Measurements from ENCODE around the gene AFMID.

The AFMID gene

DNA sequence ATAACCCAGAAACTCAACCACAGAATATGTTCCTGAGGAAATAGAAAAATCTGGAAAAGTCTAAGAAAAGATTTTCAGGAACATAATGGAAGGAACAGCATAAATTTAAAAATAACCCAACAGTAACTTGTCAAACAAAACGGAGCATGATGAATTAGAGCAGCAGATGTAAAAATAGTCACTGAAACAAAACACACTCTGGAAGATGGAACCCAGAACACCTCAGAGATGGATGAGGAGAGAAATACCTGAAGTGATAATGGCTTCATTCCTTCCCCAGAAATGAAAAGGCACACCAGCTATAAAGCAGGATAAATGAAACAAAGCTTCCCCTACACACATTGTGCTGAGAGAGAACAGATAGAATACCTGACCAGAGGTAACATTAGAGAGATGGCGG, 6.7 kb upstream of the AFMID start:
- DNase-seq = no peak

DNA sequence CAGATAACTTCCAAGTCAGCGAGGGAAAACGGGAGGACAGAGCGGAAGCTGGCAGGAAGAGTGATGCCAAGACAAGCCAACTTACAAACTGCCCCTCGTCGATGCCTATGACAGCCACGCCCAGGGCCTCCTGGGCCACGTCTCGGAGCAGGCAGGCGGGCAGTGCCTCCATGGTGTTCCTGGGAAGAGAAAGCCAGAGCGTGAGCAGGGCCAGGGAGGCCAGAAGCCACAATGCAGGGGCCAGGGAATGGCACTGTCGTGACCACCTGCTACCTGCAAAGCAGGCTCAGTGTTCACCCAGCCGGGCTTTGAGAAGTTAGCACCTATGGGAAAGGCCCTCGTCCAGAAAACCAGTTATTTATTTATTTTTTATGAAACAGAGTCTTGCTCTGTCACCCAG, 4.7 kb upstream of the AFMID start:
- DNase-seq = no peak

DNA sequence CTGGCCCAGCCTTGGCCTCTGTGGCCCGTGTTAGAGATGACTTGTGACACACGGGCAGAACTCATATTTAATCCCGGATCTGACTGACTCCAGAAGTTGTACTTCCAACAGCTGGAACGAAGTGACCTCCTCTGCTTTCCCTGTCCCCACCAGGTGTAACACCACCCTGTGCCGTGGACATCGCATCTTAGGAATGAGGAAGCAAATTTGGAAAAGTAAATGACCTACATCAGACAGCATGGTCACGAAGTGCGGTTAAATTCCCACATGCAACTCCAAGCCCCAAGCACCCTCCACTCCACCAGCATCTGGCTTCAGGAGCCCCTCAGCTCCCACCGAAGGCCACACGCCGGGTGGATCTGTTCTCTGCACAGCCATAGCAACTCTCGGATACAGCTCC, 3.2 kb upstream of the AFMID start:
- DNase-seq = no peak

DNA sequence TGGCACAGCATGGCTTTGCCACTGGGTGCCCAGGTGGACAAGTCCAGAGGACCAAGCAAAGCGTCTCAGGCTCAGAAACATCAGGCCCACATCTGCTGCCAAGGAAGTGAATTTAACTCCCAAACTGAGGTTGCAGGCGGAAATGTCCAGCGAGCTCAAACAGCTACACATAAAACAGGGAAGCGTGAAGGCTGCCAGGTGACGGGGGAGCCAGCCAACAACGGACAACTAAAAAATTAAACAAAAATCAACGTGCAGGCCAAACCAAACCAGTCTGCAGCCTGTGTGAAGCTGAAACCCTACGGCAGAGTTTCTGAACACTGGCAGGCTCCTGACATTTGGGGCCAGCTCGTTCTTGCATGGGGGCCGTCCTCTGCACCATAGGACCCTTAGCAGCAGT, 2.8 kb upstream of the AFMID start:
- no peak for DNase-seq

DNA sequence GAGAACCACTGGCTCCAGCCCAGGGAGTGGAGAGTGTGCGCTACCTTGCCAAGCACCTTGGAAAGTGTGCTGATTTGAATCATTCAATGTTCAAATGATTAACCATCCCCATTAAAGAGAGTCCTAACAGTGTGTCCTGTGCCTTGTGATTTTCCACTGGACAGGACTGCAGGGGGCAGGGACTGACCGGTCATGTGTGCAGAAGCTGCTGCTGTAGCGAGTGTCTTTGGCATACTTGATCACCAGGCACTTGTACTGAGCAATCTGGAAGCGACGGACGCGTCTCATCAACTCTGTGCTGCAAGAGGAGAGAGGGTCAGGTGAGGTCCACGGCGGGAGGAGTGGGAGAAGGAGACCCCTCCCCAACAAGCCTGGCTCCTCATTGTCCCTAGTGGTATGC, 2.3 kb upstream of the AFMID start:
- no peak for DNase-seq

DNA sequence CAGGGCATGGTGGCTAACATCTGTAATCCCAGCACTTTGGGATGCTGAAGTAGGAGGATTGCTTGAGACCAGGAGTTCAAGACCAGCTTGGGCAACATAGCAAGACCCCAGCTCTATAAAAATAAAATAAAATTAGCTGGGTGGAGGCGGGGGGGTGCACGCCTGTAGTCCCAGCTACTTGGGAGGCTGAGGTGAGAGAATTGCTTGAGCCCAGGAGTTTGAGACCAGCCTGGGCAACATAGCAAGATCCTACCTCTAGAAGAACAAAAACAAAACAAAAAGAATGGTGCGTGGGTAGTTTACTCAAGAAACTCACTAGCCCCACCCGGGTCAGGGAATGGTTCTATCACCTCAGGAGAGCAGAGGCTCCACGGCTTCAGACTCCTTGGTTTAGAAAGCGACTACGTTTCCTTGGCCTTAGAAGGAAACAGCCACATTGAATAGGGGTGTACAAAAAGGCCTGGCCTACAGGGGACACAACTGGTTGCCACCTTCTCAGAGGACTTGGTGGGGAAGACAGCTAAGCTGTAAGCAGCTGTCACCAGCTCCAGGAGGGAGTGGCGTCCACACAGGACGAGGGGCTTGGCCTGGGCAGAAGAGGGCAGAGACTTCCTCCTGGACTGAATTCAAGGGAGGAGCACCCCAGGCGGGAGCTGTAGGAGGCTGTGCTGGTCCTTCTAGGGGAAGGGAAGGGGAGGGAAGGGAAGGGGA, 1.0 kb upstream of the AFMID start:
- DNase-seq = no peak

DNA sequence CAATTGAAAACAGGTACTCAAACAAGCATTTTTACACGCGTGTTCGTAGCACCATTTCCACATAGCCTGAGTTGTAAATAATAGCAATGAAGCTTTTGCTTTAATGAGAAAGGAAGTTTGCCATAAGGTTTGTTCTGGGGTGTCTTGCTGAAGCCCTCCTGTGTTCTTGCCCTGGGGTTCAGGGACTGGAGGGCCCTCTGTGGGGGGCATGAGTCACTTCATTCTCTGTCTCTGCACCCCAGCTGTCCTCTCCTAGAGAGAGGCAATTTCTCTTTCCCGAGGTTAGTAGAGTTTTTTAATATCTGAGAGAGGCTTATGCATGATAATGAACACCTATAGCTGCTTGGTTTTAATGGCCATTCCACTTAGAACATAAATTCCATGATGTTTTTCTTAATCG, 9.6 kb downstream of the AFMID start:
- peak; percentile 15 for DNase-seq

DNA sequence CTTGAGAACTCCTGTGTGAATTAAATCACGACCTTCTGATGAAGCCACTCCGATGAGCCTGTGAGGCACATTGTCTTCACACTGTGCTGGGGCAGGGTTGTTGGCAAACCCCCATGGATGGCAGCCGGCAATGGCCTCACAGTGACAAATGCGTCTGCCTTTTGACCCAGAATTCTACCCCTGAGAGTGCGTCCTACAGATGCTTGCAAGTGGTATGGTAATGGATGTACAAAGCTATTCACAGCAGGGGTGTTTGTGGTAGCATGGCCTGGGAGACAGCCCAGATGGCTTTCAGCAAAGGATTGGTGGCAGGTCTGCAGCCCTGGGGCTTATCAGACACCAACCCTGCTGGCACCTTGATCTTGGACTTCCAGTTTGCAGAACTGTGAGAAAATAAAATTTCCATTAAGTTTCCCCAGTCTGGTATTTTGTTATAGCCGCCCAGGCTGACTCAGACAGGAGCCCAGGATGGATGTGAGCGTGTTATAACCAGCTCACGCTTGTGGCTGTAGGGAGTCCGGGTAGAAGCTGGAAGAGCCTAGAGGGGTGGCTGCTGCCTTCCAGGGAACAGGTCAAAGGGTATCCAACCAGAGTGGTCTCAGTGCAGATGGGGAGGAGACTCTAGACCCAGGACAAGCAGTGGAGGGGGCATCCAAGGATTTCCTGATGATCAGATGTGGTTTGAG, 10.1 kb downstream of the AFMID start:
- DNase-seq = peak; percentile 75

DNA sequence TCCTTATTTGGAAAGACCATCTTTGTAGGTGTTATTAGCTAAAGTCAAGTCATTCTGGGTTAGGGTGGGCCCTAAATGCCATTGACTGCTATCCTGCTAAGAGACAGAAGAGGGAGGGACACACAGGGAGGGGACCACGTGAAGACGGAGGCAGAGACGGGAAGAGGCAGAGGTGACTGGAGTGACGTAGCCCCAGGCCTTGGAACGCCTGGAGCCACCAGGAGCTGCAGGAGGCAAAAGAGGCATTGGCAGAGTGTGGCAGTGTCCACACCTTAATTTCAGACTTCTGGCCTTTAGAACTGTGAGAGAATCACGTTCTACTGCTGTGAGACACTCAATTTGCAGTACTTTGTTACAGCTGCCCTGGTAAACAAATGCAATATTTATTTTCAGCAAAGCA, 13.3 kb downstream of the AFMID start:
- no peak for DNase-seq

DNA sequence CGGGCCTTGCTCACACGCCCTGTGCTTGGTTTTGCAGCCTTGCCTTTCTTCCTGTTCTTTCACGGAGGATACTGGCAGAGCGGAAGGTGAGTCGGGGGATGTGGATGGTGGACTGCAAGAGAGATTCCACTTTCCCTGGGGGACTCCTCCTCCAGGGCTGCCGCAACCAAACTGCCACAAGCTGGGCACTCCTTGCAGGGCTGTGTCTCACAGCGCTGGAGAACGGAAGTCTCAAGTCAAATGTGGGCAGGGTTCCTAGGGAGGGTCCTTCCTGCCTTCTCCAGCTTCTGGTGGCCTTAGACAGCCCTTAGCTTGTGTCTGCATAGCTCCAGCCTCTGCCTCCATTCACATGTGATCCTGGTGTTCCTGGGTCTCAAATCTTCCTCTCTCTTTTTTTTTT, 15.5 kb downstream of the AFMID start:
- no peak for DNase-seq

DNA sequence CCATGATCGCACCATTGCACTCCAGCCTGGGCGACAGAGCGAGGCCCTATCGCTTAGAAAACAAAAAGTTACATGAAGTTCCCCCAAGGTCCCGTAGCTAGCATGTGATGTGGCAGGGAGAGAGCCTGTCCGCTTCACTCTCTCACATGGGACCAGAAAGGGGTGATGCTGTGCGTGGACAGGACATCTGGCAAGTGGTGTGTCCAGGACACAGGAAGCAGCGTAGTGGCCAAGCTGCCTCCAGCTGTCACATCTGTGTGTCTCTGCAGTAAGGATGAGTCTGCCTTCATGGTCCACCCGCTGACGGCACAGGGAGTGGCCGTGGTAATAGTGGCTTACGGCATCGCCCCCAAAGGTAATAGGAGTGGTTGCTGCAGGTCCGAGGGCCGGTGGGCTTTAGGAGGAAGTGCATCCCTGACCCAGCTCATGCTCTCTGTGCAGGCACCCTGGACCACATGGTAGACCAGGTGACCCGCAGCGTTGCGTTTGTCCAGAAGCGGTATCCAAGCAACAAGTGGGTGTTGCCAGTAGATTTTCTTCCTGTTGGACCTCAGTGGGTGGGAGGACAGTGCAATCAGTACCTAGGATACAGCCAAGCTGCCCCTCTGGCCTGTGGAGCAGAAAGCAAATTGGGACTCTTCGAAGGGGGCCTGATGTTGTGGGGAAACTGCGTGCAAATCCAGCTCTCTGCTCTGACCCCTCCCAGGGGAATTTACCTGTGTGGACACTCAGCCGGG, 17.4 kb downstream of the AFMID start:
- no peak for DNase-seq

DNA sequence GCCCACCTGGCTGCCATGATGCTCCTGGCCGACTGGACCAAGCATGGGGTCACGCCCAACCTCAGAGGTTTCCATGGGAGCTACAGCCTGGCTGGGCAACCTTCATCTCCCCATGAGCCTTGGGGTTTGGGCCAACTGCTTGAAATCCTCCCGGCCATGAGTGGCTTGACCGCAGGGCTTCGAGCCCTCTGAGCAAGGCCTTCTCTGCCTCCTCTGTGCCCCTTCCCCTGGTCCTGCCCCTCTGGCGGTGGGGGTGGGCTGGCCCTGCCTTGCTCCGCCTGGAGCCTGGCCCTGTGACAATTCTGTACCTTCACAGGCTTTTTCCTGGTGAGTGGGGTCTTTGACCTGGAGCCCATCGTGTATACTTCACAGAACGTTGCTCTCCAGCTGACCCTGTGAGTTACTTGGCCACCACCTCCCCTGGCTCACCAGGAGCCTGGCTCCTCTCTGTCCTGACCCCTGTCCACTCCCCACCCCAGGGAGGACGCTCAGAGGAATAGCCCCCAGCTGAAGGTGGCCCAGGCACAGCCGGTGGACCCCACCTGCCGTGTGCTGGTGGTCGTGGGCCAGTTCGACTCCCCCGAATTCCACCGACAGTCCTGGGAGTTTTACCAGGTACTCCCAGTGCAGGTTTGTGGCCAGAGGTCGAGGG, 18.1 kb downstream of the AFMID start:
- no peak for DNase-seq

DNA sequence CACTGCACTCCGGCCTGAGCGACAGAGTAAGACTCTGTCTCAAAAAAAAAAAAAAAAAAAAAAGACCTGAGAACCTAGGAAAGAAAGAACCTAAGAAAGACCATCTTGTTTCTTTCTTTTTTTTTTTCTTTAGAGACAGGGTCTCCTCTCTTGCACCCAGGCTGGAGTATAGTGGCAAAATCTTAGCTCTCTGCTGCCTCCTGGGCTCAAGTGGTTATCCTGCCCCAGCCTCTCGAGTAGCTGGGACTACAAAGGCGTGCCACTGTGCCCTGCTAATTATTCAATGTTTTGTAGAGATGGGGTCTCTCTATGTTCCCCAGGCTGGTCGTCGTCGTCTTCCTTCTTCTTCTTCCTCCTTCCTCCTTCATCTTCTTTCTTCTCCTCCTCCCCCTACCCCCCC, 19.1 kb downstream of the AFMID start:
- DNase-seq = no peak

DNA sequence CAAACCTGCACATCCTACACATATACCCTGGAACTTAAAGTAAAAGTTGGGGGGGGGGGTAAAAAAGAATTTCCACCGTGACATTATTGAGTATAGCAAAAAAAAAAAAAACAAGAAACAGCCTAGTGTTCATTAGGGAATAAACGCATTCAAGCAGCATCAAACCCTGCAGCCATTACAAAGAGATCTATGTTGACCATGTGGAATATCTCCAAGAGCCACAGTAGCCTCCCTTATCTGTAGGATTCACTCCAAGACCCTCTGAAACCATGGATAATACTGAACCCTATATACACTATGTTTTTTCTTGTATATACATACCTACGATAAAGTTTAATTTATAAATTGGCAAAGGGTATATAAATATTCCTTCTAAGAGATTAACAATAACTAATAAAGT, 21.3 kb downstream of the AFMID start:
- no peak for DNase-seq

DNA sequence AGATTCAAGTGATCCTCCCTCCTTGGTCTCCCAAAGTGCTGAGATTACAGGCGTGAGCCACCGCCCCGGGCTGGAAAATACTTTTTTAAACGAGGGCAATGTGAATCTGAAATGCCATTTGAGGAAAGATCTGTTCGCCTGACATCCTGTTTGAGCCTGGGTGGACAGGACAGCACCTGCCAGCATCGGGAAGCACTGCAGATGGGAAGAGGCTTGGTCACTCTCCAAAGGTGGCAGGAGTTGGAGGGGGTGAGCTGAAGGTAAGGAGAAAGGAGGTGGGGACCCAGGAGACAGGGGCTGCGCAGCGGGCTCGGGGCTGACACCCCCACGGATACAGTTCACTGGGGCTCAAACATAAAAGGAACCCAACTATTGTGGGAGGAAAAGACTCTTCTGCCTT, 22.9 kb downstream of the AFMID start:
- no peak for DNase-seq

DNA sequence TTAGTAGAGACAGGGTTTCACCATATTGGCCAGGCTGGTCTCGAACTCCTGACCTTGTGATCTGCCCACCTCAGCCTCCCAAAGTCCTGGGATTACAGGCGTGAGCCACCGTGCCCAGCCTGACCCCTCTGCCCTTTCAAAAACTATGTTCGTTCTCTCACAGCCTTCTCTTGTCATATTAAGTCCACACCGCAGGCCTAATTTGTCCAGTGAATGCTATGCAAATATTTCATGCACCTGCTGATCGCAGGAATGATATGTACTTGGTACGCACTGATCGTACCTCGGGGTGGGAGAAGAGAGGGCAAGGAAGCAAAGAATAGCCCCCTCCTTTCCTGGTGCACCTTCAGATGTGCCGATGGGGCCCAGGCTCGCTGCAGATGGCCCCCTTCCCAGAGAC, 23.9 kb downstream of the AFMID start:
- DNase-seq = no peak

DNA sequence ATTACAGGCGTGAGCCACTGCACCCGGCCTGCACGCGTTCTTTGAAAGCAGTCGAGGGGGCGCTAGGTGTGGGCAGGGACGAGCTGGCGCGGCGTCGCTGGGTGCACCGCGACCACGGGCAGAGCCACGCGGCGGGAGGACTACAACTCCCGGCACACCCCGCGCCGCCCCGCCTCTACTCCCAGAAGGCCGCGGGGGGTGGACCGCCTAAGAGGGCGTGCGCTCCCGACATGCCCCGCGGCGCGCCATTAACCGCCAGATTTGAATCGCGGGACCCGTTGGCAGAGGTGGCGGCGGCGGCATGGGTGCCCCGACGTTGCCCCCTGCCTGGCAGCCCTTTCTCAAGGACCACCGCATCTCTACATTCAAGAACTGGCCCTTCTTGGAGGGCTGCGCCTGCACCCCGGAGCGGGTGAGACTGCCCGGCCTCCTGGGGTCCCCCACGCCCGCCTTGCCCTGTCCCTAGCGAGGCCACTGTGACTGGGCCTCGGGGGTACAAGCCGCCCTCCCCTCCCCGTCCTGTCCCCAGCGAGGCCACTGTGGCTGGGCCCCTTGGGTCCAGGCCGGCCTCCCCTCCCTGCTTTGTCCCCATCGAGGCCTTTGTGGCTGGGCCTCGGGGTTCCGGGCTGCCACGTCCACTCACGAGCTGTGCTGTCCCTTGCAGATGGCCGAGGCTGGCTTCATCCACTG, 27.0 kb downstream of the AFMID start, which contains the start of gene BIRC5:
BIRC5 (plus strand) TSS at position 238 of the 690 bp plus-strand sequence; CDS start at position 302, 64 bp downstream.
- peak; percentile 96 for DNase-seq

DNA sequence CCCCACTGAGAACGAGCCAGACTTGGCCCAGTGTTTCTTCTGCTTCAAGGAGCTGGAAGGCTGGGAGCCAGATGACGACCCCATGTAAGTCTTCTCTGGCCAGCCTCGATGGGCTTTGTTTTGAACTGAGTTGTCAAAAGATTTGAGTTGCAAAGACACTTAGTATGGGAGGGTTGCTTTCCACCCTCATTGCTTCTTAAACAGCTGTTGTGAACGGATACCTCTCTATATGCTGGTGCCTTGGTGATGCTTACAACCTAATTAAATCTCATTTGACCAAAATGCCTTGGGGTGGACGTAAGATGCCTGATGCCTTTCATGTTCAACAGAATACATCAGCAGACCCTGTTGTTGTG, 27.5 kb downstream of the AFMID start:
- no peak for DNase-seq

DNA sequence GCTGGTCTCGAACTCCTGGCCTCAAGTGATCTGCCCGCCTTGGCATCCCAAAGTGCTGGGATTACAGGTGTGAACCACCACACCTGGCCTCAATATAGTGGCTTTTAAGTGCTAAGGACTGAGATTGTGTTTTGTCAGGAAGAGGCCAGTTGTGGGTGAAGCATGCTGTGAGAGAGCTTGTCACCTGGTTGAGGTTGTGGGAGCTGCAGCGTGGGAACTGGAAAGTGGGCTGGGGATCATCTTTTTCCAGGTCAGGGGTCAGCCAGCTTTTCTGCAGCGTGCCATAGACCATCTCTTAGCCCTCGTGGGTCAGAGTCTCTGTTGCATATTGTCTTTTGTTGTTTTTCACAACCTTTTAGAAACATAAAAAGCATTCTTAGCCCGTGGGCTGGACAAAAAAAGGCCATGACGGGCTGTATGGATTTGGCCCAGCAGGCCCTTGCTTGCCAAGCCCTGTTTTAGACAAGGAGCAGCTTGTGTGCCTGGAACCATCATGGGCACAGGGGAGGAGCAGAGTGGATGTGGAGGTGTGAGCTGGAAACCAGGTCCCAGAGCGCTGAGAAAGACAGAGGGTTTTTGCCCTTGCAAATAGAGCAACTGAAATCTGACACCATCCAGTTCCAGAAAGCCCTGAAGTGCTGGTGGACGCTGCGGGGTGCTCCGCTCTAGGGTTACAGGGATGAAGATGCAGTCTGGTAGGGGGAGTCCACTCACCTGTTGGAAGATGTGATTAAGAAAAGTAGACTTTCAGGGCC, 32.4 kb downstream of the AFMID start:
- DNase-seq = no peak

DNA sequence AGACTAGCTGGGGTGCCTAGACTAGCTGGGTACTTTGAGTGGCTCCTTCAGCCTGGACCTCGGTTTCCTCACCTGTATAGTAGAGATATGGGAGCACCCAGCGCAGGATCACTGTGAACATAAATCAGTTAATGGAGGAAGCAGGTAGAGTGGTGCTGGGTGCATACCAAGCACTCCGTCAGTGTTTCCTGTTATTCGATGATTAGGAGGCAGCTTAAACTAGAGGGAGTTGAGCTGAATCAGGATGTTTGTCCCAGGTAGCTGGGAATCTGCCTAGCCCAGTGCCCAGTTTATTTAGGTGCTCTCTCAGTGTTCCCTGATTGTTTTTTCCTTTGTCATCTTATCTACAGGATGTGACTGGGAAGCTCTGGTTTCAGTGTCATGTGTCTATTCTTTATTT, 35.9 kb downstream of the AFMID start:
- no peak for DNase-seq

DNA sequence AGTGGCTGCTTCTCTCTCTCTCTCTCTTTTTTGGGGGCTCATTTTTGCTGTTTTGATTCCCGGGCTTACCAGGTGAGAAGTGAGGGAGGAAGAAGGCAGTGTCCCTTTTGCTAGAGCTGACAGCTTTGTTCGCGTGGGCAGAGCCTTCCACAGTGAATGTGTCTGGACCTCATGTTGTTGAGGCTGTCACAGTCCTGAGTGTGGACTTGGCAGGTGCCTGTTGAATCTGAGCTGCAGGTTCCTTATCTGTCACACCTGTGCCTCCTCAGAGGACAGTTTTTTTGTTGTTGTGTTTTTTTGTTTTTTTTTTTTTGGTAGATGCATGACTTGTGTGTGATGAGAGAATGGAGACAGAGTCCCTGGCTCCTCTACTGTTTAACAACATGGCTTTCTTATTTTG, 36.6 kb downstream of the AFMID start:
- no peak for DNase-seq
